Fibroblast of skin of back (primary cell): ENCODE data around the gene AKNA.
A peak's percentile ranks its signal among the peaks of the same experiment; 100 is the strongest.

Source experiments
- DNase-seq: peaks from one replicate; pipeline ENCODE4 v3.0.0-alpha.2; 2013

Gene AKNA

GRCh38 chr9:114414346-114414745, 26.6 kb upstream of the AKNA start:
- DNase-seq = no peak

GRCh38 chr9:114413861-114414301, 26.1 kb upstream of the AKNA start:
- peak; percentile 87 for DNase-seq

- no peak for DNase-seq
Observed at GRCh38 chr9:114412048-114412683, 24.4 kb upstream of the AKNA start.

GRCh38 chr9:114411452-114411851, 23.7 kb upstream of the AKNA start:
- no peak for DNase-seq

GRCh38 chr9:114410910-114411309, 23.1 kb upstream of the AKNA start:
- DNase-seq = no peak

GRCh38 chr9:114409842-114410241, 22.1 kb upstream of the AKNA start:
- DNase-seq = no peak

GRCh38 chr9:114409103-114409780, 21.5 kb upstream of the AKNA start:
- DNase-seq = peak; percentile 63

- DNase-seq = no peak
Observed at GRCh38 chr9:114408645-114409044, 20.9 kb upstream of the AKNA start.

- DNase-seq = no peak
Observed at GRCh38 chr9:114407889-114408288, 20.1 kb upstream of the AKNA start.

GRCh38 chr9:114406441-114406840, 18.7 kb upstream of the AKNA start:
- DNase-seq = no peak

- DNase-seq = peak; percentile 80
Observed at GRCh38 chr9:114405294-114406034, 17.7 kb upstream of the AKNA start.

- DNase-seq = no peak
Observed at GRCh38 chr9:114404531-114404930, 16.7 kb upstream of the AKNA start.

GRCh38 chr9:114403153-114403756, 15.5 kb upstream of the AKNA start:
- DNase-seq = no peak

- no peak for DNase-seq
Observed at GRCh38 chr9:114401344-114401743, 13.6 kb upstream of the AKNA start.

- no peak for DNase-seq
Observed at GRCh38 chr9:114400772-114401171, 13.0 kb upstream of the AKNA start.

GRCh38 chr9:114400219-114400618, 12.4 kb upstream of the AKNA start:
- peak; percentile 30 for DNase-seq

GRCh38 chr9:114399381-114399780, 11.6 kb upstream of the AKNA start:
- DNase-seq = no peak

- peak; percentile 93 for DNase-seq
Observed at GRCh38 chr9:114397848-114398605, 10.2 kb upstream of the AKNA start.

- DNase-seq = no peak
Observed at GRCh38 chr9:114397219-114397847, 9.6 kb upstream of the AKNA start.

- peak; percentile 86 for DNase-seq
Observed at GRCh38 chr9:114396558-114397218, 8.9 kb upstream of the AKNA start.

GRCh38 chr9:114395768-114396167, 8.0 kb upstream of the AKNA start:
- DNase-seq = no peak

- no peak for DNase-seq
Observed at GRCh38 chr9:114395334-114395617, 7.5 kb upstream of the AKNA start.
